Right renal pelvis (tissue), 4 donors: ENCODE results near the gene CCDC91. TPM values are rescaled to one million over a fixed set of nuclear protein-coding genes. Genes with fewer than 3 reads are reported as not detected.
"Not testable (repeated sequence)": the region's sequence is repeated elsewhere in the genome, so short reads cannot be mapped to it uniquely, and the experiment has no call there.

Source experiments
- DNase-seq, 4 donors: peaks; one replicate each; pipeline ENCODE4 v3.0.0-alpha.2; 2013; ENCODE audit warnings: low read depth in 4 of 4, low spot score in 3 of 4, missing footprints in 1 of 4
- polyA plus RNA-seq, 4 donors: library from polyadenylated mRNA; unstranded; fragments of 120-200 nt; gene quantifications; one replicate each; pipeline ENCODE4 v1.2.1, GENCODE V29; 2013; ENCODE audit not compliant: insufficient read length in 4 of 4

CCDC91 gene
- polyA plus RNA-seq, 4 donors, result 27.4 to 32.8 (median 31.2) TPM

- DNase-seq, result no peak
These were observed 9.5 kb upstream of the CCDC91 start for GRCh38 chr12:28180786-28181185.

- no peak for DNase-seq
These were observed 5.9 kb upstream of the CCDC91 start for GRCh38 chr12:28184375-28184774.

DNA sequence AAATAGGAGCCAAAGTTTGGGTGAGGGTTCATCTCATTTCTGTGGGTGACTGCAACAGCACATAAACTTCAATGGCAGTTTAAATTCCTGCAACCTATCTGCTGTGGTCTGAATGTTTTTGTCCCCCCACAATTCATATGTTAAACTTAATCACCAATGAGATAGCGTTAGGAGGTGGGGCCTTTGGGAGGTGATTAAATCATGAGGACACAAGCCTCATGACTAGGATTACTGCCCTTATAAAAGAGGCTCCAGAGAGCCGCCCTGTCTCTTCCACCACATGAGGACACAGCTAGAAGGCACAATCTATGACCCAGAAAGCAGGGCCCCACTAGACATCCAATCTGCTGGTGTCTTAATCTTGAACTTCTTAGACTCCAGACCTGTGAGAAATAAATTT lies 3.8 kb upstream of the CCDC91 start:
- no peak for DNase-seq

GRCh38 chr12:28189784-28190320 lies 404 bp upstream of the CCDC91 start:
- DNase-seq, result no peak

DNA sequence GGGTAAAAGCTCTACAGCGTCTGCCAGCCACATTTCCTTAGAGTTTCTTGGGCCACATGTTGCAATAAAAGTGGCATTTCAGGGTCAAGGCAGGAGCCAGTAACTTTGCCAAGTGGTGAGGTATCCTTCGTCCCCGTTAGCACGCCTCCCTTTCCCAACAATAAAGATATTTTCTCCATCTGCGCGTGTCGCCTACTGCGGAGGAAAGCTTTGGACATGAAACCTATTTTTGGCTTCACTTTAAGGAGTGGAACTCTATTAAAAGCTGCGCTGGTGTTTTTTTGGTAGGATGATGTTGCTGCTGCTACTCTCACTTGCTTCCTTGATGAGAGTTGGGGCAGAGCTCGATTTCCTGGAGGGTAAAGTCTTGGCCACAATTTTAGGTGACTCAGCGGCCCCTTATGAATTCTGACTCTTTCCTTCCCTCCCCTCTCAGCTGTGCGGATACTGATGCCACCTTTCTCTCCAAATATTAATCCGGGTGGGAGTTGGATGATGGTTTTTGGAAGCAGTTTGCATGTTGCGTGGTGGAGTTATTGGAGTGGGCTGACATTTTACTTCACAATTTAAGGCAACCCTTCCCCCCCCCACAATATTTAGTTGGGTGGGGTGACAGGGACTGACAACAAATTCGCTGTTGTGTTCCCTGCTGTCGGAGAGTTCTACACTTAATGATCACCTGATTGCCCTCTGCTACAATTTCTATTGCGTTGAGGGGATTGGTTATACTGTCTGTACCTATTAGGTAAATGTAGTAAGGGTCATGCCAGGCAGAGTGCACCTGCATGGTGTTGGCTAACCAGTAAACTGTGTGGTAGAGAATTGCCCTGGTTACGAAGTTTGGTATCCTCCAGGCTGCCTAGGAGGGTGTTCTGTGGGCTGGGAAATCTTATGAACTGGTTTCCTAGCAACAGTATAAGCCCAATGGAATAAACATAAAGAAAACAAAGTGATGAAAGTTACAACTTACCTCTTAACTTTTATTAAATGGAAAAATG lies 1.1 kb downstream of the CCDC91 start:
- no peak for DNase-seq

DNA sequence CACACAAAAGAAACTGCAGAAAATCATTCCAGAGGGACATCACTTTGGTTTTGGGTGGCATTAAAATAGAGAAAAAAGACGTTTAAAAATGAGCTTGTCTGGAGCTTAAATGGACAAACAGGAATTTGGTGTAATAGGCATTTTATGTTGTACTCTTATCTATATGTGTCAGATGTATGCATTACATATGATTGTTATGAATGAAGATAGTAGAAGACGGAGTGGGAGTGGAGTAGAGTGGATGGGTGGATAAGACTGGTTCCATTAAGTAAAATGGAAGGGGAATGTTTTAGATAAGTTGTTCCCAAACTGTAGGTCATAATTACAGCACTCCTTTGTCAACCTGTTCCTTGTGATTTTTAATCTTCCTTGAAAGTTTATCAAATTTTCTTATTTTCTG lies 1.9 kb downstream of the CCDC91 start:
- DNase-seq, result no peak

DNA sequence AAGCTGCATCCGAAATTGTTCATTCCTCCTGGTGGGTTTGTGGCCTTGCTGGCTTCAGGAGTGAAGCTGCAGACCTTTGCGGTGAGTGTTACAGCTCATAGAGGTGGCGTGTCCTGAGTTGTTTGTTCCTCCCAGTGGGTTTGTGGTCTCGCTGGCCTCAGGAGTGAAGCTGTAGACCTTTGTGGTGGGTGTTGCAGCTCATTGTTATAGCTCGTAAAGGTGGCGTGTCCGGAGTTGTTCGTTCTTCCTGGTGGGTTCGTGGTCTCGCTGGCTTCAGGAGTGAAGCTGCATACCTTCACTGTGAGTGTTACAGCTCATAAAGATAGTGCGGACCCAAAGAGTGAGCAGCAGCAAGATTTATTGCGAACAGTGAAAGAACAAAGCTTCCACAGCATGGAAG lies 4.4 kb downstream of the CCDC91 start:
- DNase-seq, result not testable (repeated sequence)

DNA sequence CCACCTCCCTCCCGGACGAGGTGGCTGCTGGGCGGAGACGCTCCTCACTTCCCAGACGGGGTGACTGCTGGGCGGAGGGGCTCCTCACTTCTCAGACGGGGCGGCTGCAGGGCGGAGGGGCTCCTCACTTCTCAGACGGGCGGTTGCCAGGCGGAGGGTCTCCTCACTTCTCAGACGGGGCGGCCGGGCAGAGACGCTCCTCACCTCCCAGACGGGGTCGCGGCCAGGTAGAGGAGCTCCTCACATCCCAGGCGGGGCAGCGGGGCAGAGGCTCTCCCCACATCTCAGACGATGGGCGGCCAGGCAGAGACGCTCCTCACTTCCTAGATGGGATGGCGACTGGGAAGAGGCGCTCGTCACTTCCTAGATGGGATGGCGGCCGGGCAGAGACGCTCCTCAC lies 10.9 kb downstream of the CCDC91 start:
- DNase-seq, result not testable (repeated sequence)

GRCh38 chr12:28202374-28203130 lies 12.3 kb downstream of the CCDC91 start:
- DNase-seq, result no peak

DNA sequence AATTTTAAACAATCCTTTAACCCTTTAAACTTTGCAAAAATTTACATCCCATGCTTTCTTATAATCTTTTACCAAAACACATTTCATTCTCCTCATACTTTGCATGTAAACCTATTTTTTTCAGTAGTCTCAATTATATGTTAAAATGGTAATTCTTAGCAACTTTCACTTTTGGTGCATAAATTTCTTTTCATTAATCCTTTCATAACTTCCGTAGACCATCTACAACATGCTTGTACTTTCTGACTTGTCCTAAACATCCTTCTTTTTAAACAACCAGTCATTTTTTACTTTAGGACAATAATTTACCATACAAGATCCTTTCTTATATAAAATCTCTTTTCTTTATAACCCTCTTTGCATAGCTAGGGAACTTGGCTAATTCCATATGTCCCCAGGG lies 19.5 kb downstream of the CCDC91 start:
- DNase-seq, result no peak

- DNase-seq, result no peak
These were observed 21.9 kb downstream of the CCDC91 start for GRCh38 chr12:28212182-28212581.

- DNase-seq, result no peak
These were observed 24.8 kb downstream of the CCDC91 start for GRCh38 chr12:28215021-28215420.

GRCh38 chr12:28216016-28216415 lies 25.8 kb downstream of the CCDC91 start:
- DNase-seq, result no peak

- DNase-seq, result no peak
These were observed 27.5 kb downstream of the CCDC91 start for GRCh38 chr12:28217805-28218204.

- no peak for DNase-seq
These were observed 28.6 kb downstream of the CCDC91 start for GRCh38 chr12:28218875-28219274.

GRCh38 chr12:28219827-28220226 lies 29.6 kb downstream of the CCDC91 start:
- no peak for DNase-seq

DNA sequence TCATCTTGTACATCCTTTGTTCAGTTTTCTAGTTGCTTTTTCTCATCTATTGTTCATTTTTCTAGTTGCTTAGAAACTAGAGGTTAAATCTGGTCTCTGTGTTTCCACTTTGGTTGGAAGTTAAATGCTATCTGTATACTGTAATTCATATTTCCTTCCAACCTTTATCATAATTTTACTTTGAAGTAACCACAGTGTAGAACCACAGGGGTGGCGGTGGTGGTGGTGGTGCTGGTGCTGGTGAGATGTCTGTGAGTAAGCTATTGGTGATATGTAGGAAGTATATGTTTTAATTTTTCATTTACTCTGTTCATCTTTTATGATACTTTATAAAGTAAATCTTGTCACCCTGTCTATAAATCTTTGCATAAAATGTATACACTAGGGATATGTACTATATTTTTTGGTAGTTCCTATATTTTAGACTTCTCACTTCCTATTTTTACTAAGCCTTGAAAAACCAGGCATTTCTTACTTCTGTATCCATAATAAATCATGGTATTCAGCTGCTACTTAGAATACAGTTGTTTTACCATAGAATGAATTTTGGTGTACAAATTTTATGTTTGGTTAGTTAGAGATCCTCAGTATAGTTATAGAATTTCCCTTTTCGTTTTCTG lies 31.9 kb downstream of the CCDC91 start:
- DNase-seq, result no peak

- no peak for DNase-seq
These were observed 32.8 kb downstream of the CCDC91 start for GRCh38 chr12:28223025-28223554.

DNA sequence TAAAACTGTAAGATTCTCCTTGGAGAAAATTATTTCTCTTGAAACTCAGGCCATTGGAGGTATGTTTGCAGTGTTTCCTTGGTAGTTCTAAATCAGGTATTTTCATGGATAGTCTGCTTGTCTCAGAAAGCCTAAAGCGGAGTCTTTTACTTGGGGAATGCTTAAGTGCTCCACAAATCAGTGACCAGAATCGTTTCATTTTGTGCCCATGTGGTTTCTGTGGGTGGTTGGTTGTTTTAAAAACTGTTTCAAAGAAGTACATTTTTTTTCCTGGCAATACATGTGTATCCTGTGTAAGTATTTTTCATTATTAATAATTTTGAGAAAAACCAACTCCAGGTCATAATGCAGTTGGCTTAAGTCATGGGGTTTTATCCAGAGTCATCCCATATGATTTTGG lies 33.6 kb downstream of the CCDC91 start:
- DNase-seq, result no peak

- DNase-seq, result no peak
These were observed 36.4 kb downstream of the CCDC91 start for GRCh38 chr12:28226705-28227104.

GRCh38 chr12:28227251-28227650 lies 37.0 kb downstream of the CCDC91 start:
- no peak for DNase-seq
